ENCODE data around the gene ZNF181.
A peak's percentile ranks its signal among the peaks of the same experiment; 100 is the strongest.

ZNF181 gene

GRCh38 chr19:34731019-34731829 lies 2.8 kb upstream of the ZNF181 start:
- peaks cover 10% of the 10 kb centered on the region for H3K9me3 Mint-ChIP-seq
- peak overlapping the region; percentile 4 for H3K4me3 Mint-ChIP-seq
- no peak for DNase-seq
- H3K4me1 Mint-ChIP-seq, result peaks cover 26% of the 10 kb centered on the region
- peaks cover 20% of the 10 kb centered on the region for H3K36me3 Mint-ChIP-seq
- H3K27me3 Mint-ChIP-seq, result peaks cover 11% of the 10 kb centered on the region
- H3K27ac Mint-ChIP-seq, result no peak overlapping the region
- CTCF ChIA-PET, result no interaction called here

- Mint-ChIP-seq H3K4me3 (peak overlapping the region; percentile 4), H3K4me1 (peaks cover 26% of the 10 kb centered on the region), H3K9me3 (peaks cover 12% of the 10 kb centered on the region), H3K27me3 (peaks cover 7% of the 10 kb centered on the region), H3K27ac (no peak overlapping the region), H3K36me3 (peaks cover 23% of the 10 kb centered on the region)
- CTCF ChIA-PET, result no interaction called here
- no peak for DNase-seq
Measured at GRCh38 chr19:34731964-34732363, 2.1 kb upstream of the ZNF181 start.

GRCh38 chr19:34732612-34733211 lies 1.3 kb upstream of the ZNF181 start:
- peaks cover 26% of the 10 kb centered on the region for H3K4me1 Mint-ChIP-seq
- H3K36me3 Mint-ChIP-seq, result peaks cover 26% of the 10 kb centered on the region
- peak overlapping the region; percentile 58 for H3K4me3 Mint-ChIP-seq
- CTCF ChIA-PET, result no interaction called here
- DNase-seq, result no peak
- peaks cover 12% of the 10 kb centered on the region for H3K9me3 Mint-ChIP-seq
- H3K27ac Mint-ChIP-seq, result peak overlapping the region; percentile 33
- H3K27me3 Mint-ChIP-seq, result peaks cover 7% of the 10 kb centered on the region

GRCh38 chr19:34733266-34733745 lies 737 bp upstream of the ZNF181 start:
- peaks cover 7% of the 10 kb centered on the region for H3K27me3 Mint-ChIP-seq
- H3K9me3 Mint-ChIP-seq, result peaks cover 15% of the 10 kb centered on the region
- no peak for DNase-seq
- H3K27ac Mint-ChIP-seq, result peak overlapping the region; percentile 97
- peak overlapping the region; percentile 92 for H3K4me3 Mint-ChIP-seq
- H3K4me1 Mint-ChIP-seq, result peaks cover 26% of the 10 kb centered on the region
- CTCF ChIA-PET, result interaction anchor here (0.9 kb wide), 1 partner anchor 57 kb away, joined by 3 read pairs; no protein-coding TSS in a partner anchor
- peaks cover 29% of the 10 kb centered on the region for H3K36me3 Mint-ChIP-seq

GRCh38 chr19:34734537-34735103 lies 577 bp downstream of the ZNF181 start:
- peaks cover 7% of the 10 kb centered on the region for H3K27me3 Mint-ChIP-seq
- CTCF ChIA-PET, result no interaction called here
- no peak for DNase-seq
- peaks cover 26% of the 10 kb centered on the region for H3K4me1 Mint-ChIP-seq
- H3K36me3 Mint-ChIP-seq, result peaks cover 40% of the 10 kb centered on the region
- peak overlapping the region; percentile 97 for H3K27ac Mint-ChIP-seq
- peak overlapping the region; percentile 92 for H3K4me3 Mint-ChIP-seq
- peaks cover 23% of the 10 kb centered on the region for H3K9me3 Mint-ChIP-seq

- no peaks in the 10 kb centered on the region for H3K27me3 Mint-ChIP-seq
- CTCF ChIA-PET, result no interaction called here
- no peak overlapping the region for H3K4me3 Mint-ChIP-seq
- no peaks in the 10 kb centered on the region for H3K4me1 Mint-ChIP-seq
- peaks cover 16% of the 10 kb centered on the region for H3K36me3 Mint-ChIP-seq
- H3K9me3 Mint-ChIP-seq, result peaks cover 70% of the 10 kb centered on the region
- no peak for DNase-seq
- H3K27ac Mint-ChIP-seq, result no peak overlapping the region
Measured at GRCh38 chr19:34744896-34745690, 11.1 kb downstream of the ZNF181 start.

- Mint-ChIP-seq H3K9me3 (peaks cover 71% of the 10 kb centered on the region), H3K4me3 (no peak overlapping the region), H3K4me1 (no peaks in the 10 kb centered on the region), H3K27ac (no peak overlapping the region), H3K36me3 (peaks cover 14% of the 10 kb centered on the region), H3K27me3 (no peaks in the 10 kb centered on the region)
- DNase-seq, result no peak
- CTCF ChIA-PET, result no interaction called here
Measured at GRCh38 chr19:34757441-34757840, 23.4 kb downstream of the ZNF181 start.

- Mint-ChIP-seq H3K9me3 (peaks cover 73% of the 10 kb centered on the region), H3K4me3 (no peak overlapping the region), H3K36me3 (peaks cover 24% of the 10 kb centered on the region), H3K4me1 (no peaks in the 10 kb centered on the region), H3K27me3 (no peaks in the 10 kb centered on the region), H3K27ac (no peak overlapping the region)
- CTCF ChIA-PET, result no interaction called here
- DNase-seq, result no peak
Measured at GRCh38 chr19:34759218-34759917, 25.3 kb downstream of the ZNF181 start.

- H3K36me3 Mint-ChIP-seq, result peaks cover 56% of the 10 kb centered on the region
Measured at GRCh38 chr19:34766386-34766785, 32.3 kb downstream of the ZNF181 start.

GRCh38 chr19:34767951-34768350 lies 33.9 kb downstream of the ZNF181 start:
- Mint-ChIP-seq H3K27me3 (peaks cover 2% of the 10 kb centered on the region), H3K4me3 (no peak overlapping the region)

More at GRCh38 chr19:34766386-34766785, 32.3 kb downstream of the ZNF181 start:
- peaks cover 1% of the 10 kb centered on the region for H3K4me1 Mint-ChIP-seq
- H3K9me3 Mint-ChIP-seq, result peaks cover 39% of the 10 kb centered on the region
- H3K4me3 Mint-ChIP-seq, result no peak overlapping the region
- no peaks in the 10 kb centered on the region for H3K27me3 Mint-ChIP-seq
- H3K27ac Mint-ChIP-seq, result no peak overlapping the region
- CTCF ChIA-PET, result no interaction called here
- no peak for DNase-seq

GRCh38 chr19:34772697-34773554 lies 38.9 kb downstream of the ZNF181 start, which contains the start of gene ZNF599:
Gene ZNF599, minus strand, starts transcription at chr19:34773215. Its CDS starts 374 bp downstream, at chr19:34772841.
- peaks cover 22% of the 10 kb centered on the region for H3K9me3 Mint-ChIP-seq
- H3K4me3 Mint-ChIP-seq, result peak within 1 kb of the TSS; percentile 92
- peak within 1 kb of the TSS; percentile 93 for H3K27ac Mint-ChIP-seq
- H3K4me1 Mint-ChIP-seq, result peaks cover 17% of the 10 kb centered on the region
- peaks cover 21% of the 10 kb centered on the region for H3K36me3 Mint-ChIP-seq
- peaks cover 5% of the 10 kb centered on the region for H3K27me3 Mint-ChIP-seq
- CTCF ChIA-PET, result interaction anchor here (0.9 kb wide), 1 partner anchor 133 kb away, joined by 3 read pairs; no protein-coding TSS in a partner anchor
- DNase-seq, result peak; percentile 93

More at GRCh38 chr19:34767951-34768350, 33.9 kb downstream of the ZNF181 start:
- DNase-seq, result no peak
- Mint-ChIP-seq H3K4me1 (peaks cover 13% of the 10 kb centered on the region), H3K36me3 (peaks cover 56% of the 10 kb centered on the region), H3K9me3 (peaks cover 31% of the 10 kb centered on the region), H3K27ac (no peak overlapping the region)
- CTCF ChIA-PET, result no interaction called here

- peaks cover 5% of the 10 kb centered on the region for H3K27me3 Mint-ChIP-seq
- H3K4me3 Mint-ChIP-seq, result peak overlapping the region; percentile 92
- peaks cover 15% of the 10 kb centered on the region for H3K36me3 Mint-ChIP-seq
- peaks cover 17% of the 10 kb centered on the region for H3K4me1 Mint-ChIP-seq
- CTCF ChIA-PET, result no interaction called here
- H3K27ac Mint-ChIP-seq, result no peak overlapping the region
- DNase-seq, result no peak
- peaks cover 22% of the 10 kb centered on the region for H3K9me3 Mint-ChIP-seq
Measured at GRCh38 chr19:34773555-34773864, 39.5 kb downstream of the ZNF181 start.

GRCh38 chr19:34774857-34775256 lies 40.8 kb downstream of the ZNF181 start:
- Mint-ChIP-seq H3K4me1 (peaks cover 17% of the 10 kb centered on the region), H3K27ac (no peak overlapping the region), H3K36me3 (peaks cover 15% of the 10 kb centered on the region), H3K4me3 (no peak overlapping the region), H3K9me3 (peaks cover 22% of the 10 kb centered on the region), H3K27me3 (peaks cover 5% of the 10 kb centered on the region)
- no peak for DNase-seq
- CTCF ChIA-PET, result no interaction called here
